HCT116 (cell line): ENCODE results near the gene CC2D1B. TPM values are rescaled to one million over a fixed set of nuclear protein-coding genes. Genes with fewer than 3 reads are reported as not detected.

ENCODE experiments used
- ATAC-seq: fragments of 200-7000 bp; cut with Tn5 transposase; 2 replicates; pipeline ENCODE4 v1.9.1; 2020; ENCODE audit warnings: mild to moderate bottlenecking, moderate library complexity
- BruUV-seq: library from RNA; stranded (reverse); fragments of 400-500 nt; replicated peaks from 2 replicates; lab custom pipeline; 2021; lab: Mats Ljungman, UMichigan
- CTCF ChIA-PET: fragments of 300-600 bp; sonication (Branson Sonifier 250); formaldehyde crosslinking; loops from one replicate; lab custom pipeline; 2021; ENCODE audit warnings: antibody characterized with exemption; lab: Charles Lee
- POLR2A ChIA-PET: fragments of 300-600, 350-600 bp; sonication (Branson Sonifier 250); formaldehyde crosslinking; loops from one replicate; lab custom pipeline; 2021; ENCODE audit warnings: antibody characterized with exemption; lab: Charles Lee
- RAD21 ChIA-PET, 2 experiments: fragments of 300-600 bp; sonication (Branson Sonifier 250); formaldehyde crosslinking; loops; one replicate each; lab custom pipeline; 2023; ENCODE audit warnings: low total read pairs in 2 of 2; ENCODE audit not compliant: uncharacterized antibody in 2 of 2, unreplicated experiment in 2 of 2, low non-redundant PET in 1 of 2; lab: Charles Lee
- DNase-seq: peaks from one replicate; pipeline ENCODE4 v3.0.0-alpha.2; 2010; ENCODE audit warnings: low read depth, low spot score
- H2AFZ ChIP-seq: fragments of 200-600 bp; shearing (Covaris generic), sonication (generic); 2 replicates; pipeline ENCODE4 v1.6.1; 2017; ENCODE audit warnings: low read depth, mixed run types, mixed read lengths, antibody characterized with exemption, low read length; ENCODE audit not compliant: poor library complexity, severe bottlenecking
- H3K27ac ChIP-seq: 2 replicates; pipeline ENCODE4 v1.5.1; 2012; ENCODE audit warnings: low read depth, low read length
- H3K27me3 ChIP-seq: fragments of 200-600 bp; sonication (generic); 2 replicates; pipeline ENCODE4 v1.6.1; 2016; ENCODE audit warnings: mixed run types, low read length, mixed read lengths; ENCODE audit not compliant: insufficient read depth
- H3K36me3 ChIP-seq, 2 experiments: fragments of 200-500 bp in 1 of 2; fragments of 200-600 bp in 1 of 2; sonication (Bioruptor generic) in 1 of 2; sonication (generic) in 1 of 2; 2 replicates each; pipeline versions ENCODE4 v1.5.1 to v1.6.1; 2014 to 2016; ENCODE audit warnings: low read length in 2 of 2, inconsistent platforms in 1 of 2, mixed read lengths in 1 of 2, mixed run types in 1 of 2; ENCODE audit not compliant: insufficient read depth in 2 of 2, control insufficient read depth in 1 of 2
- H3K4me1 ChIP-seq, 2 experiments: fragments of 200-600 bp in 1 of 2; sonication (generic) in 1 of 2; 2 replicates each; pipeline versions ENCODE4 v1.5.1 to v1.6.1; 2012 to 2017; ENCODE audit warnings: low read length in 2 of 2, inconsistent platforms in 1 of 2, mild to moderate bottlenecking in 1 of 2, mixed read lengths in 1 of 2, mixed run types in 1 of 2, moderate library complexity in 1 of 2; ENCODE audit not compliant: insufficient read depth in 2 of 2, control insufficient read depth in 1 of 2
- H3K4me2 ChIP-seq: fragments of 200-600 bp; sonication (generic); 2 replicates; pipeline ENCODE4 v1.6.1; 2017; ENCODE audit warnings: mixed run types, low read length, mixed read lengths
- H3K4me3 ChIP-seq, 2 experiments: fragments of 200-600 bp in 1 of 2; sonication (generic) in 1 of 2; replicated peaks in 1 of 2; 2 replicates each; pipeline ENCODE4 v1.5.1; 2011 to 2016; ENCODE audit warnings: low read length in 2 of 2, control low read depth in 1 of 2, low read depth in 1 of 2, mild to moderate bottlenecking in 1 of 2, mixed read lengths in 1 of 2, mixed run types in 1 of 2
- H3K79me2 ChIP-seq: fragments of 200-600 bp; sonication (generic); 2 replicates; pipeline ENCODE4 v1.6.1; 2017; ENCODE audit warnings: mild to moderate bottlenecking, mixed run types, low read length, moderate library complexity, mixed read lengths; ENCODE audit not compliant: insufficient read depth
- H3K9ac ChIP-seq: fragments of 200-600 bp; sonication (generic); 2 replicates; pipeline ENCODE4 v1.6.1; 2016; ENCODE audit warnings: low read length, mixed read lengths
- H3K9me2 ChIP-seq: fragments of 200-600 bp; sonication (generic), shearing (Covaris generic); 2 replicates; pipeline ENCODE4 v1.6.1; 2017; ENCODE audit warnings: mixed run types, mild to moderate bottlenecking, moderate library complexity; ENCODE audit not compliant: insufficient read depth
- H3K9me3 ChIP-seq, 2 experiments: fragments of 200-500 bp in 1 of 2; fragments of 200-600 bp in 1 of 2; sonication (Bioruptor generic) in 1 of 2; sonication (generic) in 1 of 2; 2 replicates each; pipeline ENCODE4 v1.6.1; 2014 to 2017; ENCODE audit warnings: low read length in 2 of 2, mixed read lengths in 2 of 2, inconsistent platforms in 1 of 2, low read depth in 1 of 2, mild to moderate bottlenecking in 1 of 2, mixed run types in 1 of 2, moderate library complexity in 1 of 2; ENCODE audit not compliant: control insufficient read depth in 1 of 2, insufficient read depth in 1 of 2
- H4K20me1 ChIP-seq: fragments of 200-600 bp; sonication (generic), shearing (Covaris generic); 2 replicates; pipeline ENCODE4 v1.6.1; 2017; ENCODE audit warnings: mixed run types, mild to moderate bottlenecking, moderate library complexity; ENCODE audit not compliant: insufficient read depth
- CEBPB ChIP-seq: IDR thresholded peaks from 2 replicates; pipeline ENCODE4 v1.6.1; 2012; ENCODE audit warnings: low read depth
- ELF1 ChIP-seq: IDR thresholded peaks from 2 replicates; pipeline ENCODE4 v1.6.1; 2012; ENCODE audit warnings: low read depth, borderline replicate concordance
- FOSL1 ChIP-seq: IDR thresholded peaks from 2 replicates; pipeline ENCODE4 v1.6.1; 2012; ENCODE audit warnings: low read depth
- RAD21 ChIP-seq: IDR thresholded peaks from 2 replicates; pipeline ENCODE4 v1.6.1; 2012; ENCODE audit warnings: low read depth, mild to moderate bottlenecking
- SP1 ChIP-seq: IDR thresholded peaks from 2 replicates; pipeline ENCODE4 v1.6.1; 2012; ENCODE audit warnings: low read depth
- ZFX ChIP-seq: fragments of 450-650 bp; IDR thresholded peaks from 2 replicates; pipeline ENCODE4 v1.6.1; 2017
- intact Hi-C: fragments of 100-400 bp; cut with micrococcal nuclease; formaldehyde crosslinking; loops from 2 replicates; pipeline ENCODE4 v1.10.0; 2022
- total RNA-seq: library from RNA; stranded (reverse); gene quantifications from one replicate; pipeline ENCODE4 v1.2.1, GENCODE V29; 2021; ENCODE audit not compliant: unreplicated experiment
- TF ChIP-seq, protein P1 (sequence below): IDR thresholded peaks from 2 replicates; pipeline ENCODE4 v1.6.1; 2011; ENCODE audit warnings: mild to moderate bottlenecking, low read length, moderate library complexity; ENCODE audit not compliant: insufficient replicate concordance; ENCODE audit errors: extremely low read depth
- TF ChIP-seq, protein P2 (sequence below): IDR thresholded peaks from 2 replicates; pipeline ENCODE4 v1.6.1; 2012; ENCODE audit warnings: low read depth

CC2D1B gene
- total RNA-seq, 1 experiment from 2014 or later, result 20.4 TPM

DNA sequence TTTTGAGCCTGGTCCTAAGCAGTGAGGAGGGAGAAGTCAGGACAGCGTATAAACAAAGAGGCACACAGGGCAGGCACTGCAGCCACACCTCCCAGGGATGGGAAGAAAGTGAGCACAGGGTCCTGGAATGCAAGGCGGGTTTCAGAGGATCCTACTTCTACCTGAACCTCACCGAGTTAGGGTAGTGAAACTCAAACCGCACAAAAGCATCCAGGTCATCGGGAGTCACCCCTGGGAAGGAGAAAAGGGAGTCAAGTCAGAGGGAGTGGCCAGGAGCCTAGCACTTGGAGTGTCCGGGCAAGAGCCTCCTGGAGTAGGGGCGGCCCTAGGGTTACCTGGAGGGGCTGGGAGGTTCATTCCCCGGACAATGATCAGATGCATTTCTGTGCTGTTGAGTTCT is 10.6 kb downstream of the CC2D1B start:
- TF ChIP-seq FOSL1, result no peak
- no peak for TF ChIP-seq CEBPB
- no peak for TF ChIP-seq SP1
- TF ChIP-seq ELF1, result no peak
- TF ChIP-seq, protein P1, sequence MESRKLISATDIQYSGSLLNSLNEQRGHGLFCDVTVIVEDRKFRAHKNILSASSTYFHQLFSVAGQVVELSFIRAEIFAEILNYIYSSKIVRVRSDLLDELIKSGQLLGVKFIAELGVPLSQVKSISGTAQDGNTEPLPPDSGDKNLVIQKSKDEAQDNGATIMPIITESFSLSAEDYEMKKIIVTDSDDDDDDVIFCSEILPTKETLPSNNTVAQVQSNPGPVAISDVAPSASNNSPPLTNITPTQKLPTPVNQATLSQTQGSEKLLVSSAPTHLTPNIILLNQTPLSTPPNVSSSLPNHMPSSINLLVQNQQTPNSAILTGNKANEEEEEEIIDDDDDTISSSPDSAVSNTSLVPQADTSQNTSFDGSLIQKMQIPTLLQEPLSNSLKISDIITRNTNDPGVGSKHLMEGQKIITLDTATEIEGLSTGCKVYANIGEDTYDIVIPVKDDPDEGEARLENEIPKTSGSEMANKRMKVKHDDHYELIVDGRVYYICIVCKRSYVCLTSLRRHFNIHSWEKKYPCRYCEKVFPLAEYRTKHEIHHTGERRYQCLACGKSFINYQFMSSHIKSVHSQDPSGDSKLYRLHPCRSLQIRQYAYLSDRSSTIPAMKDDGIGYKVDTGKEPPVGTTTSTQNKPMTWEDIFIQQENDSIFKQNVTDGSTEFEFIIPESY, result no peak
- TF ChIP-seq, protein P2, sequence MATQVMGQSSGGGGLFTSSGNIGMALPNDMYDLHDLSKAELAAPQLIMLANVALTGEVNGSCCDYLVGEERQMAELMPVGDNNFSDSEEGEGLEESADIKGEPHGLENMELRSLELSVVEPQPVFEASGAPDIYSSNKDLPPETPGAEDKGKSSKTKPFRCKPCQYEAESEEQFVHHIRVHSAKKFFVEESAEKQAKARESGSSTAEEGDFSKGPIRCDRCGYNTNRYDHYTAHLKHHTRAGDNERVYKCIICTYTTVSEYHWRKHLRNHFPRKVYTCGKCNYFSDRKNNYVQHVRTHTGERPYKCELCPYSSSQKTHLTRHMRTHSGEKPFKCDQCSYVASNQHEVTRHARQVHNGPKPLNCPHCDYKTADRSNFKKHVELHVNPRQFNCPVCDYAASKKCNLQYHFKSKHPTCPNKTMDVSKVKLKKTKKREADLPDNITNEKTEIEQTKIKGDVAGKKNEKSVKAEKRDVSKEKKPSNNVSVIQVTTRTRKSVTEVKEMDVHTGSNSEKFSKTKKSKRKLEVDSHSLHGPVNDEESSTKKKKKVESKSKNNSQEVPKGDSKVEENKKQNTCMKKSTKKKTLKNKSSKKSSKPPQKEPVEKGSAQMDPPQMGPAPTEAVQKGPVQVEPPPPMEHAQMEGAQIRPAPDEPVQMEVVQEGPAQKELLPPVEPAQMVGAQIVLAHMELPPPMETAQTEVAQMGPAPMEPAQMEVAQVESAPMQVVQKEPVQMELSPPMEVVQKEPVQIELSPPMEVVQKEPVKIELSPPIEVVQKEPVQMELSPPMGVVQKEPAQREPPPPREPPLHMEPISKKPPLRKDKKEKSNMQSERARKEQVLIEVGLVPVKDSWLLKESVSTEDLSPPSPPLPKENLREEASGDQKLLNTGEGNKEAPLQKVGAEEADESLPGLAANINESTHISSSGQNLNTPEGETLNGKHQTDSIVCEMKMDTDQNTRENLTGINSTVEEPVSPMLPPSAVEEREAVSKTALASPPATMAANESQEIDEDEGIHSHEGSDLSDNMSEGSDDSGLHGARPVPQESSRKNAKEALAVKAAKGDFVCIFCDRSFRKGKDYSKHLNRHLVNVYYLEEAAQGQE, result no peak
- TF ChIP-seq ZFX, result no peak
- TF ChIP-seq RAD21, result no peak
- H3K9me2 ChIP-seq, result no peaks in the 10 kb centered on the region
- no peak overlapping the region for H3K4me2 ChIP-seq
- no peaks in the 10 kb centered on the region for H3K27me3 ChIP-seq
- no peaks in the 10 kb centered on the region for H4K20me1 ChIP-seq
- DNase-seq, result no peak
- no peaks in the 10 kb centered on the region for H3K4me1 ChIP-seq
- no peak overlapping the region for H3K9ac ChIP-seq
- peaks cover 46 to 48% of the 10 kb centered on the region in 2 experiments for H3K36me3 ChIP-seq
- no peak overlapping the region for H2AFZ ChIP-seq
- H3K9me3 ChIP-seq, result no peaks in the 10 kb centered on the region
- BruUV-seq, result TSS peak; percentile 12
- ChIA-PET CTCF (no interaction called here), RAD21 (no interaction called here), POLR2A (no interaction called here)
- ATAC-seq, result no peak
- H3K4me3 ChIP-seq, result no peak overlapping the region
- intact Hi-C loops, result no loop called here
- H3K79me2 ChIP-seq, result no peaks in the 10 kb centered on the region
- H3K27ac ChIP-seq, result no peak overlapping the region
